Measurements from ENCODE around the gene RPS6KA3. TPM values are rescaled to one million over a fixed set of nuclear protein-coding genes. Genes with fewer than 3 reads are reported as not detected.

The RPS6KA3 gene
- polyA plus RNA-seq (2011; rRNA removed) = 40.4 and 50.7 TPM in 2 replicates
- 38.5 and 56.3 TPM in 2 replicates for polyA minus RNA-seq (2011; rRNA and poly(A)+ RNA removed)

DNA sequence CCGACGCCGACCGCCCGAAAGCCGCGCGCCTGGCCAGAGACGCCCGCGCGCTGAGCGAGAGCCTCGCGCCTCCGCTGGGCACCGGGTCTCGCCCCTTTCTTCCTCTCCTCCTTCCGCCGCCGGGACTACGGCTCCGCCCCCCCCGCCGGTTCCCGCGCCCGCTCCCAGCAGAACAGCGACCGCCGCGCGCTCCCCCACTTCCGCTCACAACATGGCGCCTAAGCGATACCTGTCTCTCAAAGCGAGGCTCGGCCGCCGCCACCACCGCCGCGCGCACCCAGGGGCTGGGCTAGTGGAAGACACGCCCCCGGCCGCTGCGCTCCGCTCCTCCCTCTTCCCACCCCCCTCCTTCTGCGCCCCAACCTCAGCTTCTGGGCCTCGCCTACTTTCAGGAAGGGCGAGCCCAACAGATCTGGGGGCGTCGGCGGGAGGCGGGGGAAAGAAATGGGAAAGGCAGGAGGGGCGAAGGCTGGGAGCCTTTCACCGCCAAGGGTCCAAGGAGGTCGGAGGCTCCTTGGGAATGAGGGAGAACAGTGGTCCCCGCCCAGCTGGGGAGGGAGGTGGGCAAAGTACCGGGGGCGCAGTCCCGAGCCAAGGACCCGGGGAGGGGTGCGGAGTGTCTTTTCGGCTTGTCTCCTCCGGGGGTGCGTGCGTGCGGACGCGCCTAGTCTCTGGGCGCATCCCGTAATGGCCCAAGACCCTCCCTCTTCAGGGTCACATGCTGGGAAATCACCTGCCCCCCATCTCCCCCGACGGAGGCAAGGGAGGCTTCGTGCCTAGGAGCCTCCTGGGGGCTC, at the start of gene RPS6KA3:
Gene RPS6KA3, minus strand, starts transcription at position 100 of the 797 bp plus-strand sequence. CDS start 277 bp downstream, outside the sequence.
- Histone ChIP-seq H3K27me3 (ENCODE audit: control insufficient read depth, insufficient read depth, low read length) (no peaks in the 10 kb centered on the region), H3K27ac (ENCODE audit: low read depth, low read length) (peak within 1 kb of the TSS; percentile 87), H3K4me3 (ENCODE audit: low read depth, low read length) (peak within 1 kb of the TSS; percentile 70), H3K9me3 (ENCODE audit: control insufficient read depth, insufficient read depth, low read length) (no peaks in the 10 kb centered on the region; the same call in 1 of the 2 replicates)
- DNase-seq (ENCODE audit: low read depth, low spot score) = peak; percentile 37
- POLR2A ChIA-PET = interaction anchor here (0.6 to 1.1 kb wide), 5 partner anchors 17 to 330 kb away, joined by 3 to 8 read pairs (median 5); no protein-coding TSS in a partner anchor
- no peak for TF ChIP-seq CTCF (IDR thresholded peaks at IDR 0.05; ENCODE audit: low read depth, low read length)
- CTCF ChIA-PET = interaction anchor here (0.6 kb wide), 1 partner anchor 13 kb away, joined by 3 read pairs; no protein-coding TSS in a partner anchor

DNA sequence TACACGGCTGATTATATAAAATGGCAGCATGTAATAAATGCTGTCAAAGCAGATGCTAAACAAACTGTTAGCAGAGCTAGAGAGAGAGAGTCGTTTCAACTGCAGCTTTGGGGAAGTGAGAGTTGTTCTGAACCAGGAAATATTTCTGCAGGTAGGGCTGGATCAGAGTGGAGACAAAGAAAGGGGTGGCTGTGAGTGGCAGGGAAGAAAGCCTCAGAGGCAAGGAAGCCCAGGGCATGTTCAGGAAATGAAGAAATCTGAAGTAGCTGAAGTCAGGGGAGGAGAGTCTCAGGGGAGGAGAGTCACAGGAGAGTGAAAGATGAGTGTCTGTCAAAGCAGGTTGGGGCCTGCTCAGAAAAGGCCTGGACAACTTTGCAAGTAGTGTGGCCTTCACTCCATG, 48.4 kb upstream of the RPS6KA3 start:
- H3K4me3 ChIP-seq (ENCODE audit: low read depth, low read length) = no peak overlapping the region
- CTCF ChIA-PET = no interaction called here
- POLR2A ChIA-PET = no interaction called here
- DNase-seq (ENCODE audit: low read depth, low spot score) = no peak
- H3K27me3 ChIP-seq (ENCODE audit: control insufficient read depth, insufficient read depth, low read length) = no peaks in the 10 kb centered on the region
- no peak overlapping the region for H3K27ac ChIP-seq (ENCODE audit: low read depth, low read length)
- no peak for TF ChIP-seq CTCF (IDR thresholded peaks at IDR 0.05; ENCODE audit: low read depth, low read length)
- no peaks in the 10 kb centered on the region for H3K9me3 ChIP-seq (ENCODE audit: control insufficient read depth, insufficient read depth, low read length)

GRCh38 chrX:20313899-20314298, 47.2 kb upstream of the RPS6KA3 start:
- POLR2A ChIA-PET = no interaction called here
- no peaks in the 10 kb centered on the region for H3K9me3 ChIP-seq (ENCODE audit: control insufficient read depth, insufficient read depth, low read length)
- CTCF ChIA-PET = no interaction called here
- DNase-seq (ENCODE audit: low read depth, low spot score) = no peak
- no peak overlapping the region for H3K27ac ChIP-seq (ENCODE audit: low read depth, low read length)
- no peak for TF ChIP-seq CTCF (IDR thresholded peaks at IDR 0.05; ENCODE audit: low read depth, low read length)
- H3K4me3 ChIP-seq (ENCODE audit: low read depth, low read length) = no peak overlapping the region
- H3K27me3 ChIP-seq (ENCODE audit: control insufficient read depth, insufficient read depth, low read length) = no peaks in the 10 kb centered on the region

DNA sequence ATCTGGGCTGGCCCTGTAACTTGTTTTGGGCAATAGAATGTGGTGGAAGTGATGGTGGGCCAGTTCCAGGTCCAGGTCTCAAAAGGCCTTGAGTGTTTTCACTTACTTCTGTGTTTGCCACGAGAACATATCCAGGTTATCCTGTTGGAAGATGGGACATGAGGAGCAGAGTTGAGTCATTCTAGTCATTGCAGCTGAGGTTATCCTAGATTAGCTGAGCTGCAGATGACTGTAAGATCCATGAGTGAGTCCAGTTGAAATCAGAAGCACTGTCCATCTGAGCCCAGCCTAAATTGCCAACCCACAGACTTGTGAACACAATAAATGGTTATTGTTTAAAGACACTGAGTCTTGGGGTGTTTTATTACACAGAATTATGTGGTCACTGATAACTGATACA, 45.3 kb upstream of the RPS6KA3 start:
- Histone ChIP-seq H3K4me3 (ENCODE audit: low read depth, low read length) (no peak overlapping the region), H3K27ac (ENCODE audit: low read depth, low read length) (no peak overlapping the region), H3K9me3 (ENCODE audit: control insufficient read depth, insufficient read depth, low read length) (no peaks in the 10 kb centered on the region), H3K27me3 (ENCODE audit: control insufficient read depth, insufficient read depth, low read length) (no peaks in the 10 kb centered on the region)
- TF ChIP-seq CTCF (IDR thresholded peaks at IDR 0.05; ENCODE audit: low read depth, low read length) = no peak
- CTCF ChIA-PET = no interaction called here
- no peak for DNase-seq (ENCODE audit: low read depth, low spot score)
- POLR2A ChIA-PET = no interaction called here

DNA sequence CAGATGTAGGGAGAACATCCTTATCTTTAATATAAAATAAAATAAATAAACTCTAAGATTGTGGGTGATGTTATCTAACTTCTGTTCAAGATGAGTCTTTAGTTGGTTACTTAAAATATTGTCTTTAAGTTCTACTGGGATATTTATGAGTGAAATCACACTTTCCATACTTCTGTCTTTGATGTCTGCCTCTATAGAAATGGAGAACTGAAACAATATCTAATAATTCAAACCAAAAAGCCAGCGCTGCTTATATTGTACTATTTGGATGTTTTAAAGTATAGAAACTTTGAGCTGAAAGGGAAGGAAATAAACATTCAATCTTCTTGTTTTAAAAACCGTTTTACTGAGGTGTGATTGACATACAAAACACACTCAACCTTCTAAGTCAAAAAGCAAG, 44.8 kb upstream of the RPS6KA3 start:
- no peak for DNase-seq (ENCODE audit: low read depth, low spot score)
- no peak overlapping the region for H3K4me3 ChIP-seq (ENCODE audit: low read depth, low read length)
- no peak for TF ChIP-seq CTCF (IDR thresholded peaks at IDR 0.05; ENCODE audit: low read depth, low read length)
- ChIA-PET CTCF (no interaction called here), POLR2A (no interaction called here)
- no peak overlapping the region for H3K27ac ChIP-seq (ENCODE audit: low read depth, low read length)
- no peaks in the 10 kb centered on the region for H3K9me3 ChIP-seq (ENCODE audit: control insufficient read depth, insufficient read depth, low read length)
- H3K27me3 ChIP-seq (ENCODE audit: control insufficient read depth, insufficient read depth, low read length) = no peaks in the 10 kb centered on the region
